GM21529 (cell line): ENCODE measurements around the gene RCVRN.

Experiments
- ATAC-seq: cut with Tn5 transposase; IDR thresholded peaks from one replicate; pipeline ENCODE4 v1.9.1; 2021; ENCODE audit not compliant: unreplicated experiment

The RCVRN gene

DNA sequence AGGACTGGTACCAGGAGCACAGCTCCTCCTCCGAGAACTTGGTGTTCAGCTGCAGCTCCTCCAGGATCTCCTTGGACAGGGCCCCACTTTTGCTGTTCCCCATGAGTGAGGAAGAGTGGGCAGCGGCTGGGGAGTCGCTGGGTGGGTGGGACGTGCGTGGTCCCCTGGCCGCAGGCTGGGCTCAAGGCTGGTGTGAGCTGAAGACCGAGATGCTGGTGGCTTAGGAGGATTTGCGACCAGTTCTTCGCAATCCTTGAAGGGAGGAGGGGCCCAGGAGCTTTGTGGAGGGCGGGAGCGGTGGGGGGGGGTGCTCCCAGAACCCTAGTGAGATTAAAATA lies at the start of gene RCVRN:
Gene RCVRN, minus strand, starts transcription at position 194 of the 338 bp plus-strand sequence. Its CDS starts 91 bp downstream, at position 103.
- no peak for ATAC-seq

DNA sequence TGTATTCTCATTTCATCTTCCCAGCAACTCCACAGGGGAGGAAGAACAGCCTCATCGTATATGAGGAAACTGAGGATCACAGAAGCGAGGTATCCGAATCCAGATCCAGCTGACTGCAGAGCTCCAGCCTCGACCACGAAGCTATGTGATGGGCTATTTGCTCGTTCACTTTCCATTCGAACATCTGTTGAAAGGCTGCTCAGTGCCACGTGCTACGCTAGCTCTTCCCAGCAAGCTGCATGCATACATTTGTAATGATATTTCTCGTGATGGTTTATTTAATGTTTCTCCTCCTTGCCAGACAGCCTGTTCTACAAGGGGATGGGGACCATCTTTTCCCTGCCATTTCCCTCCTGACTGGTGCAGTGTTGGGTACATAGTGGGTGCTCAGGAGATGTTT lies 48.4 kb upstream of the RCVRN start:
- no peak for ATAC-seq

DNA sequence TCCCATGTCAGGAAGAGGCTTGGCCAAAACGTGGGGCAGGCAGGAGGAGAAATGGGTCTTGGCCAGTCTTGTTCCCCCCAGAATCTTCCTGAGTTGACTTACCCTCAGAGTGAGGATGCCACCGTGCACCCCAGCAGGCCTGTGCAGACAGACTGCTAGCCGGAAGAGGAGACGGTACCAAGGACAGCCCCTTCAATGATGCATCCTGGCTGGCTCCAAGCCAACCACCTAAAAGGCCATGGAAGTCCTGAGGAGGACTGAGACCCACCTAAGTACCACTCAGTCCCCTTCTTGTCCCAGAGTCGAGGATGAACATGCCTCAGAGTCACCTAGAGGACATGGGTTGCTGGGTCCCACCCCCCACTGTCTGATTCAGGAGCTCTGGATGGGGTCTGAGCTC lies 46.7 kb upstream of the RCVRN start:
- no peak for ATAC-seq

DNA sequence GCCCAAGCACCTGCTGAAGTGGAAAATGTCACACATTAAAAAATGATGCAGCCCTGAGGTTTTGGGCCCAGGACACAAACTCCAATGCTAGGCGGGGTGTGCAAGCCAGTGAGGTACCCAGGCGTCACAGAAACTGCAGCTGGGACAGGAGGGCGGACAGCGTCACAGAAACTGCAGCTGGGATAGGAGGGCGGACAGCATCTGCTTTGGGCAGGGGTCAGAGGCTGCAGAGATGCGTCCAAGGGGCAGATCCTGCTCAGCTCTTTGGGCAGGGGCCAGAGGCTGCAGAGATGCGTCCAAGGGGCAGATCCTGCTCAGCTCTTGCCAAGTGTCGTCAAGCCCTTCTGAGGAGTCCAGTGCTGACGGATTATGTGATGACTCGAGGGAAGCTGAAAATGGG lies 43.9 kb upstream of the RCVRN start:
- no peak for ATAC-seq

DNA sequence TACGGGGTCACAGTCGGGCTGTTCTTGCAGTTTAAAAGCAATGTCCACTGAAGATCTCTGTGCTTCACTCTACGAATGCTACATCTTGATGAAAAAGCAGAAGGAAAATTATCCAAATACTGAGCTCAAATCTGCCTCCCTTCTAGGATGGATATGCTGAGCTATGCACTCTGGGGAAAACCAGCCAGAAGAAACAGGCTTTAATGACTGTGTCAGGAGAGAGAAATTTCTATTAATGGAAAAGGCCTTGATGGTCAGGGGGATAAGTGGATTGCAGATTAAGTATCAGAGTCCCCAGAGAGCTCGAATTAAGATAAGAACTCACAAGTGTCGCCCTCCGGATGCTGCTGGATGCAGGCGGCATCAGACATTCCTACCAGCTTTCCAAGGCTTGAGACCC lies 39.6 kb upstream of the RCVRN start:
- no peak for ATAC-seq

DNA sequence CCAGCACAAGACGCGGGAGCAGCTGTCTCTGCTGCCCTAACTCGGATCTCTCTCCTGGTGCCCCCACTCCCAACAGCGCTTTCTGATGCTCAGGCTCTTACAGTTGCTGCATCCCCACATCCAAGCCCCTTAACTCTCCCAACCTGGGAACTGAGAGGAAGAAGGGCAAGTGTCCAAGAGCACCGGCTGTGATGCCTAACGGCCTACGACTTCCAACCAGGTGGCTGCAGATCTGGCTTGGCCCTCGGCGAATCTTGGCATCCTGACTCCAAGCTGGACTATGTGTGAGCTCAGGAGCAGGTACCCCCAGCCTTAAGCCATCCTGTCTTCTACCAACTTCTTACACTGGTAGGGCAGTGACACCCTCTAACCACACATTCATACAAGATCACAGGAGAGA lies 38.3 kb upstream of the RCVRN start:
- ATAC-seq: no peak

DNA sequence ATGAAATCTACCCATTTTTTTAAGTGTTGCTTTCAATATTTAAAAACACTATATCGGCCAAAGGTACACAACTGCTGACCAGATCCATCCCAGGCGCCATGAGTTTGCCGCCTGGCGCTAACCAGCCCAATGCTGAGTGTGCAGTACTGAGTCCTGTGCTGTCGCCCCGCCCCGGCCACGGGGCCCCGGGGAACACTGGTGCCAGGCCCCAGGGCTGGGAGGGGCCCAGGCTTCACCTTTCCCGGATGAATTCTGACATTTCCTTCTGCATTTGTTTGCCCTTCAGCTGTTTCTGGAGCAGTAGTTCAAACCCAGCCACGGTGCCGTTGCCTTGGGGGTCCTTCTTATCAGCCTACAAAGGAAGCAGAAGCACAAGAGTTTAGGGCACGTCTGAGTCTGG lies 37.8 kb upstream of the RCVRN start:
- ATAC-seq: no peak

DNA sequence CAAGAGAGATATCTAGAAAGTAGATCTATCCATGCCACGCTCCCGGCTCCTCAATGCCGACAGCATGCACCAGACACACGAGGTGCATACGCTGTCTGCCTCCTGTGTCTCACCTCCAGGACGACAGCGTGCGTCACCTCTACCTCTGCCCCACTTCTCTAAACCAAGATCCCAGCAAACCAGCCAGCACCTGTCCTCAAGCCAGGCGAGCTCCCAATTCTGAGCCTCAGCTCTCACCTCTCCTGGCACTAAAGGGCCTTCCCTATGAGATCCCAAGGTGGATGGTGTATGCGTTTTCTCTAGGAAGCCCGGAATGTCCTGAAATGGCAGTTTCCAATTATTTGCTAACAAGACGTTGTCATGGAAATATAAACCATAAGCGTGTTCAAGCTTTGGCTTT lies 36.2 kb upstream of the RCVRN start:
- no peak for ATAC-seq

DNA sequence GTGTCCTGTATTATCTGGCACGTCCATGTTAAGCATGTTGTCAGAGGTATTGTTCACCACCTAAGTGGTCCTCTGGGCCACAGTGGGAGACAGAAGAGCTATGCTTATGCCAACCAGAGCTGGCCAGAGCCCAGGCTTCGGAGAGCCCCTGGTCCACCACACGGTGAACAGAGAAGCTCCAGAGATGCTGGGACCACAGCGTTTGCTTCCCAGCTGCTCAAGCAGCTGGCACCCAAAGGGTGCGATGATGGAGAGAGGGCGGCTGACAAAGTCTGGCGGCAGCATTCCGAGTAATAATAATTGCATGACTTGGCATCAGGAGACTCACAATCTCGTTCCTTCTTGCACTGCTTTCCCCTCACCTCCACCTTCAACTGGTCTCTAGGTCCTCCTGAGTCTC lies 35.8 kb upstream of the RCVRN start:
- no peak for ATAC-seq

DNA sequence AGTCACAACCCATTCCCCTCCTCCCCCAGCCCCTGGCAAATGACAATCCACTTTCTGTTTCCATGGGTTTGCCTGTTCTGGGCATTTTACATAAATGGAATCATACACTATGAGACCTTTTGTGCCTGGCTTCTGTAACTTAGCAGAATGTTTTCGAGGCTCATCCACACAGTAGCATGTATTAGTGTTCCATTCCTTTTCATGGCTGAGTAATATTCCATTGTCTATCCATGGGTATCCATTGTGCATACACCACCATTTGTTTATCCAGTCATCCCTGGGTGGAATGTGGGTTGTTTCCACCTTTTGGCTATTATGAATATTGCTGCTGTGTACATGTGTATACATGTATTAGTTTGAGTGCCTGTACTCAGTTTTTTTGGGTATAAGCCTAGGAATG lies 33.7 kb upstream of the RCVRN start:
- ATAC-seq: no peak

DNA sequence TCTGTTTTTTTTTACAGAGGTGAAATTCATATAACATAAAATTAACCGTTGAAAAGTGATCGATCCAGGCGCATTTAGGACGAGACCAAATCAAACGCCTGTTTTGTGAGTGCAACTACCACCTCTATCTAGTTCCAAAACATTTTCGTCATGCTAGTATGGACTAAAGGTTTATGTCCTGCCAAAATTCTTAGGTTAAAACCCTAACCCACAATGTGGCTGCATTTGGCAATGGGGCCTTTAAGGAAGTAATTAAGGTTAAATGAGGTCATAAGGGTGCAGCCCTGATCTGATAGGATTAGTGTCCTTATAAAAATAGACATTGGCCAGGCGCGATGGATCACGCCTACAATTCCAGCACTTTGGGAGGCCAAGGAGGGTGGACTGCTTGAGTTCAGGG lies 32.8 kb upstream of the RCVRN start:
- ATAC-seq: no peak

DNA sequence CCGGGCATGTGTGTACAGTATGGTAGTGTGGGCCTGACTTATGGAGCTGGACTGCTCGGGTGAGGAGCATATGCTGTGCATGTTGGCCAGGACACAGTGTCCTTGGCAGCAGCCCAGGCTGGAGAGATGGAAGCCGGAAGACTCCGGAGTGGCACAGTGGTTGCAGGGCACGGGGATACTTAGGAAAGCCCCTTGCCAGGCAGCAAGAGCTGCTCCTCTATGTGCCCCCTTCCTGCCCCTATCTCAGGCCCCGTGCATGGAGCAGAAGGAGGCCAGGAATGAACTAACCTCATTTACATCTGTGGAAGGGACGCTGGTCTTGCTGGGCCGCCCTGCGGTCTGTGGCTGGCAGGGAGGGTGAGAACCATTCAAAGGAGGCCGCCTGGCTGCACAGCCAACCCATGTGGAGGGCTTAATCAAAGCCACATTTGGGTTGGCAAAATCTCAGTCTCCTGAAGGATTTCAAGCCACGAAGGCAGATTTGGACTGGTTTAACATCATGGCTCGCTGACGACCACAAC lies 32.2 kb upstream of the RCVRN start:
- no peak for ATAC-seq

DNA sequence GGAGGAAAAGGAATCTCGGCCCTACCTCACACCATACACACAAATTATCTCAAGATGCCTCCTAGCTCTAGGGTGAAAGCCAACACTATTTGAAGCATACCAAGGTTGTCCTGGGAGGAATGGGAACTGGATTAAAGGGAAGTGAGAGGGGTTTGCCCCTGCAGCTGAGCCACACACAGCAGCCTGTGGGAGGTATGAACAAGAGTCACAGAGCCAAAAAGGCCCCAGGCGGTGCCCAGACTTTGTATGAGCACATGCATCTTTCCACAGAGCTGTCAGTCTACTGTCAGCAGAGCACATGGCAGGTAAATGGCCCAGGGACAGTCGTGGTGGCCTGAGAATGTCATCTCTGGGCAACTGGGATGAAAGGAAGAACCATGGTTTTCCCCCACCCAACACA lies 31.0 kb upstream of the RCVRN start:
- ATAC-seq: no peak

DNA sequence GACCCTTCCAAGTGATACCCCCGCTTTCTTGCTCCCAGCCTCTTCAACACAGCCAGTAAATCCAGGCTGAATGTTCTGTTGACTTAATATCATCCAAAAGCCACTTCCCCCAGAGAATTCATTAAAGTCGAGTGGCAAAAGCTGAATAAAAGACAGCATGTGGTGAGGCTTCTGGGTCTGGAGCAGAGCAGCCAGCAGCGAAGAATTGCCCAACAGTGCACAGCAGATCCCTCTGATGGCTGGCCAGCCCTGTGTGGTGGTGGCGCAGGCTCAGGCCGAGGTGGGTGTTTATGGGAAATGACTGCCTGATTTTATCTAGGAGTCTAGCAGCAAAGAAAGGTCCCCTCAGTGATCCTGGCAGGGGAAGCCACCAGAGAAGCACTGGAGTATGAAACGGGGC lies 30.3 kb upstream of the RCVRN start:
- no peak for ATAC-seq

DNA sequence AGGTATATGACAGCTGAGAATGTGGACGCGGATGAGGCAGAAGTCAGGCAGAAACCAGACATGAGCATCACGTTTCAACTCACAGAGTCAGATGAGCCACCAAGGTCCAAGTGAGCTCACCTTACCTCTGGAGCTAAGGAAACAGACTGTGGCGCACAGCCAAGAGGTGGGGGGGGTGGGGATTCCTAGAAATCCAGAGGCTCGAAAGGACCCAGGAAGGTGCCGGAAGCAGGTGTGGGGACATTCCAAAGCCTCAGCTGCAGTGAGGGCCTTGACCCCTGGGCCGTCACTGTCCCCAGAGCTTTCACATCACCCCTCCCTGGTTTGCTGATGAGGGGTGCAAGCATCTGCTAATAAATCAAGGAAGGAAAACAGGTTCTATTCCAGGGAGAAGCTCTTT lies 29.3 kb upstream of the RCVRN start:
- no peak for ATAC-seq

DNA sequence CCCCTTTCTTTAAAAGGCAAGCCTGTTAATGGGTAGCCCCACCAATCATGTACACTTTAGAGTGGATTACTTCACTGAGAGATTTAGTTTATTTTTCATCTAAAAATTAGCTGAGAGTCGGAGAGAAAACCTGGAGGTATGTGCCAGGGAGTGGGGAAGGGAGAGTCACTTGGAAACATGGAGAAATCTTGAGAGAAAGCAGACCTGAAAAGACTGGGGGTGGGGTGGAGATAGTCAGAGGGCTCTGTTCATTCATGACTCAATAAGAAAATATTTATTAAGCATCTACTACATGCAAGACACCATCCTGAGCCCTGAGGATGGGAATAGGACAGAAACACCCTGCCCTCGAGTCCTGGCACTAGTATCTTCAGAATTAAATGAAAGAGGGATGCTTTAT lies 27.4 kb upstream of the RCVRN start:
- no peak for ATAC-seq

DNA sequence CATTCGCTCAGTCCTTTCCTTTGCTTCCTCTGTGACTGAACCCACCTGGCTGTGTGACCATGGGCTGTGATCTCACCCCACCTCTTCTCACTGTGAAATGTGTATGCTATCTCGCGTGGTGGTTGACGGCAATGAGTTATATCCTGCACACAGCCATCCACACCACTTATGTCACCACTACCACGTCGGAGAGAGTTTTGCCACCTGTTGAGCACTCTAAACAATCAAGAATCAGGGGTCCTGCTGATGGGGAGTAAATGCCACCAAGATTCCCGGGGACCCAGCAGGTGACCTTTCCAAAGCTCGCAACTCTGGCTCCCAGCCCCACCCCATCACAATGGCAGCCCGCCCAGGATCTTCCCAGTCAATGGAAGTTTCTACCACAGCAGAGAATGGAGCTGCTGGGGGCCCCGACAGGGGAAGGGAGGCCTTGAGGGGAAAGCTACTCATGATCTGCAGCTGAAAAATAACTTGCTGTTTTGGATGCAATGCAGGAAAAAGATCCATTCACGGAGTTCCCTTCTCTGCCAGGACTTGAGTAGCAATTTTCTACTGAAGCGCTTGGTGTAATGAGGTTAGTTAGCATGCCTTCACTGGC lies 26.2 kb upstream of the RCVRN start:
- no peak for ATAC-seq

DNA sequence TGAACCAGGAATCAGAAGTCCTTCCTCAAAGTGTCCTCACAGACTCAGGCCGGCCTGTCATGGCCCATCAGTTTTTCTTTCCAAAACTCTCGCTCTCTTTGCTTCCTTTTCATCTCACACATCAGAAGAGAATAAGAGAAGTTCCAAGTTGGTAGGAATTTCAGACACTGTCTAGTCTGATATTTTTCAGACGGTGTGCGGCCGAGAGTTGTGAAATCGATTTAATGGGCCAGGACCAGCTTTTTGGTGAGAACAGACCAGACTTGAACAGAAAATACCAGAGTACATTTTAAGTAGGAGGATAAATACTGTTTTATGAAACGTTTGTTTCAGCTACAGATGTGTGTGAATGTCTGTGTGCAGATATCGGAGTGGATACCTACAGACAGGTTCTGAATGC lies 24.8 kb upstream of the RCVRN start:
- ATAC-seq: no peak

DNA sequence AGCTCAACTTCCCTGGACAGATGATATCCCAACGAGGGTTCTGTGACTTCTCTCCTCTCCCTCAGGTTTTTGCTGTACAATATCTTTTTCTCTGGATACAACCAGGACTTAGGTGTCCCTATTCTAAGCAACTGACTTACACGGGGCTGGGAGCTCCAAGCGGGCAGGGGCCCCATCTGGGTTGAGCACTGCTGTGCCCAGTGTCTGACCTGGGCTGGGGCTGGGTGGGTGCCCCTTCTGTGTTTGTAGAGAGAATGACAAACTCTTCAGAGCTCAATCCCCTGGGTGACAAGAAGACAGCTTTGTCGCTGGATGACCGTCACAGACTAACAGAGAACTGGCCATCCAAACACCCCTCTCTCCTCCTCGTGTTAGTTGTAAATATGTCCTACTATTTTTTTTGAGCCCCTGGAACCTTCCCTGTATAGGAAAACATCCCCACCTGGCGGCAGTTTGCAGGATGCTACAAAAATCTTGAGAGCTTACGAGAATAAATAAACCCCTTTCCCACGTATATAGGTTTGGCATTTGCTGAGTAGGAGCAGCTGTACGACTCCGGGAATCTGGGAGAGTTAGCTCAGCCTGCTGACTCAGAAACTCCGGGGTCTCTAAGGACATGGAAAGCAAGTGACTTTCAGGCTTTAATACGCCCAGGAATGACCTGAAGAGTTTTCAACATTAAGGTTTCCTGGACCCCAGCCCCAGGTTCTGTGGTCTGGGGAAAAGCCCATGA lies 23.7 kb upstream of the RCVRN start:
- no peak for ATAC-seq

DNA sequence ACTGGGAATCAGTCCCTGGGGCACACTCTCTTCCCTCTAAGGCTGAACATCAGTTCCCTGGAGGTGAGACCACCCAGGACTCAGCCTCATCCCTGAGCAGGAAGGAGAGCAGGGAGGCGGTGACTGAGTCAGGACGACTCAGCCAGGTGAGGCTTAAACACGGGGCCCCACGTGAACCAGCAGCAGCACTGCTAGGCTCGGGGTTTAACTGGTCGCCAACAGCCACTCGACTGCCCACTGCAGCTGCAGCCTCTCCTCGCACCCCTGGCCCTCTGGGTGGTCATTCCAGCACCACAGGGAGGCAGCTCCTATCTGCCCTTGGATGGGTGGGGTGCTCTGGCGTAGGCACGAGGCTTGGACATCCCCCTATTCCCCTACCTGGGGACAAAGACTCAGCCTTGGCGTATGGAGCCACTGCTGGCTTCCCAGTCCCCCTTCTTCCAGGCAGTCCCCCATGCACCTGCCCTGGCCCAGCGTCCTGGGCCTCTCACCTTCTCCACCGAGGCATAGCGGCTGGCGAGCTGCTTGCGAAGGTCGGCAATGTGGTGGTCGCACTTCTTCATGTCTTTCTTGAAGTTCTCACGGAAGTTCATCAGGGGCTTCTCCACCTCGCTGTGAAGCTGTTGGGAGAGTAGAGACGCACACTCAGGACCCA lies 21.2 kb upstream of the RCVRN start:
- ATAC-seq: no peak

DNA sequence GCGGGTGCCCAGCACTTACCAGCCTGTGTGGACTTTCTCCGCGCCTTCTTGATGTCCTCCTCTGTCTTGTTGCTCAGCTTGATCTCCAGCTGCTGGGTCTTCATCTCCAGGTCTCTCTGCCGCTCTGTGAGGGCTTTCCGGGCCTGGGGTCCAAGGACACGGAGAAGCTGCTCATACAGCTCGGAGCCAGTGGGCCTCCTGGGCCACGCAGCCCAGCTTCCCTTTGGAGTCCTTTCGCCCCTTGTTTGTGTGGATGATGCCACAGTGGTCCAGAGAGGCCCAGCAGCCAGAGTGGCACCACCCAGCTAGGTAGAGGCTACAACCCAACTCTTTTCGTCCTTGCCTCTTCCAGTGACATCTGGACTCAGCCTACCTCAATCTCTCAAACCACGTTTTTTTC lies 20.4 kb upstream of the RCVRN start:
- no peak for ATAC-seq

DNA sequence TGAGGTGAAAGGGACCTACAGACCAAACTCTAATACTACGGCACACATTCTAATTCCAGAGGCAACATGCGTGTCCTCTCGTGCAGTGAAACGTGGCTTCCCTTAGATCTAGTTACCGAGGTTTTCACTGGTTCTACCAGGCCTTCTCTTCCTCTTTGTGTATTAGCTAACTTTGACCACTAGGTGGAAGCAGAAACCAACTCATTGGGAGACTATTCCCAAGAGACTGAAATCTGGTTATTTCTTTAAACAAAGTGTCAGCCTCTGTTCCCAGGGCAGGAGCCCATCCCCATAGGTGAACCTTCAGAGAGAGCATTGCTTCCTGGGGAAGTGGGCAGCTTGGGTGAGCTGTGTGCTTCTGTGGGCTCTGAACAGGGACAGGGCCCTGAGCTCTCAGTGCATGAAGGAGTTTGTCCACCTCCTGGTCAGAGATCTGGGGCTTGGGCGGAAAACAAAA lies 19.7 kb upstream of the RCVRN start:
- no peak for ATAC-seq
